Measurements from ENCODE around the gene MT2A. TPM values are rescaled to one million over a fixed set of nuclear protein-coding genes. Genes with fewer than 3 reads are reported as not detected.

Gene MT2A
- total and polyA plus RNA-seq, 7 donors = 37.5 to 968 (median 161) TPM

DNA sequence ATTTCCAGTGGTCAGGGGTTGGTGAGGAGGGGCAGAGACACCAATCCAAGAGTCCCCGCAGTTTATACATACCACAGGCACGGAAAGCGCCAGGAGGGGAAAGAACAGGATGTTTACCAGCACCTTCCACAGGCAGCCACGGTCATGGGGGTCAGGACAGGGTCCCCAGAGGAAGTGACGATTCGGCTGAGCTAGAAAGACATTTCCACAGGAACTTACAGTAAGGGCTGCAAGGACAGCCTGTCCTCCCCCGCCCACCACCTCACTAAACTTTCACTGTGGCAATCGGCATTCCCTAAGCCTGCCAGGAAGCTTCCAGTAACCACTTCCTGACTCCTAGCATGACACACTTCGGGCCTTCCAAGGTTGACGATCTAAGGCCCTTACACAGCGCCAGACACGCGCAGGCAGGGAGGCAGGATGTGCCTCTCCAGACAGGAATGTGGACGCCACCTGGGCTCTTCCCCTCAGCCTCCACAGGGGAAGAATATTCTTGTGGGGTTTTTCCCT lies 1.2 kb upstream of the MT2A start:
- Histone ChIP-seq H3K36me3 (no peaks in the 10 kb centered on the region), H3K27ac (peak overlapping the region; percentile 86 to 93 (median 89)), H3K27me3 (no peaks in the 10 kb centered on the region), H3K9me3 (no peaks in the 10 kb centered on the region), H3K4me3 (no peak overlapping the region), H3K4me1 (peaks cover 0 to 44% (median 44%) of the 10 kb centered on the region in 4 donors)
- peak; percentile 95 for DNase-seq
- WGBS, 2 donors = 67 to 82% methylated on average over 14 of the region's 14 CpGs
- peak; percentile 76 to 96 (median 90) for TF ChIP-seq EP300 (IDR thresholded peaks at IDR 0.05)
- TF ChIP-seq POLR2AphosphoS5 (IDR thresholded peaks at IDR 0.05) = peak; percentile 78 to 97 (median 86)
- TF ChIP-seq POLR2A (IDR thresholded peaks at IDR 0.05) = no peak
- TF ChIP-seq, protein P1, sequence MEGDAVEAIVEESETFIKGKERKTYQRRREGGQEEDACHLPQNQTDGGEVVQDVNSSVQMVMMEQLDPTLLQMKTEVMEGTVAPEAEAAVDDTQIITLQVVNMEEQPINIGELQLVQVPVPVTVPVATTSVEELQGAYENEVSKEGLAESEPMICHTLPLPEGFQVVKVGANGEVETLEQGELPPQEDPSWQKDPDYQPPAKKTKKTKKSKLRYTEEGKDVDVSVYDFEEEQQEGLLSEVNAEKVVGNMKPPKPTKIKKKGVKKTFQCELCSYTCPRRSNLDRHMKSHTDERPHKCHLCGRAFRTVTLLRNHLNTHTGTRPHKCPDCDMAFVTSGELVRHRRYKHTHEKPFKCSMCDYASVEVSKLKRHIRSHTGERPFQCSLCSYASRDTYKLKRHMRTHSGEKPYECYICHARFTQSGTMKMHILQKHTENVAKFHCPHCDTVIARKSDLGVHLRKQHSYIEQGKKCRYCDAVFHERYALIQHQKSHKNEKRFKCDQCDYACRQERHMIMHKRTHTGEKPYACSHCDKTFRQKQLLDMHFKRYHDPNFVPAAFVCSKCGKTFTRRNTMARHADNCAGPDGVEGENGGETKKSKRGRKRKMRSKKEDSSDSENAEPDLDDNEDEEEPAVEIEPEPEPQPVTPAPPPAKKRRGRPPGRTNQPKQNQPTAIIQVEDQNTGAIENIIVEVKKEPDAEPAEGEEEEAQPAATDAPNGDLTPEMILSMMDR (IDR thresholded peaks at IDR 0.05) = no peak
- intact Hi-C loops (cut with DNase I) = loop anchor here (5.0 to 10.0 kb wide), 3 partner anchors 35 to 328 kb away; partner anchors contain the start of genes AMFR and HERPUD1

DNA sequence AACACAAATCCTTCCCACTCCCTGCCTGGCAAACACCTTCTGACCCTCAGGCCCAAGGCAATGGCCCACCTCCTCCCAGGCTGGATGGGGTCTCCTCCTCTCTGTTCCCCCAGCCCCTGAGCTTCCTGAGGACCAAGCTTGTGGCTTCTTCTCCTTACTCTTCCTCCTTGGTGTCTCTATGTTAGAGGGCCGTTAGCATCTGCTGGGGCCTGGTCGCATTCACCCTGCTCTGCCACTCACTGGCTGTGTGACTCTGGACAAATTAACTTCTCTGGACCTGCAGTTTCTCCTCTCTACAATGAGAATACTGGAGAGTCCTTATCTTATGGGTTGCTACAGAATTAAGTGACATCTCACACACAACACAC lies 725 bp upstream of the MT2A start:
- TF ChIP-seq EP300 (IDR thresholded peaks at IDR 0.05) = no peak
- no peak for TF ChIP-seq POLR2A (IDR thresholded peaks at IDR 0.05)
- TF ChIP-seq, protein P1 (IDR thresholded peaks at IDR 0.05) = no peak
- TF ChIP-seq POLR2AphosphoS5 (IDR thresholded peaks at IDR 0.05) = no peak
- intact Hi-C loops (cut with DNase I) = loop anchor here (1.0 to 10.0 kb wide), 5 partner anchors 18 to 327 kb away; partner anchors contain the start of genes AMFR, HERPUD1, MT1E and MT1X
- peak overlapping the region in 3 of 4 donors; percentile 47 to 62 (median 59) for H3K4me3 ChIP-seq
- 73 to 80% methylated on average over 2 of the region's 2 CpGs for whole genome bisulfite sequencing, 2 donors
- peaks cover 0 to 44% (median 44%) of the 10 kb centered on the region in 4 donors for H3K4me1 ChIP-seq
- no peaks in the 10 kb centered on the region for H3K9me3 ChIP-seq
- H3K36me3 ChIP-seq = no peaks in the 10 kb centered on the region
- no peaks in the 10 kb centered on the region for H3K27me3 ChIP-seq
- peak overlapping the region; percentile 86 to 93 (median 89) for H3K27ac ChIP-seq
- no peak for DNase-seq

DNA sequence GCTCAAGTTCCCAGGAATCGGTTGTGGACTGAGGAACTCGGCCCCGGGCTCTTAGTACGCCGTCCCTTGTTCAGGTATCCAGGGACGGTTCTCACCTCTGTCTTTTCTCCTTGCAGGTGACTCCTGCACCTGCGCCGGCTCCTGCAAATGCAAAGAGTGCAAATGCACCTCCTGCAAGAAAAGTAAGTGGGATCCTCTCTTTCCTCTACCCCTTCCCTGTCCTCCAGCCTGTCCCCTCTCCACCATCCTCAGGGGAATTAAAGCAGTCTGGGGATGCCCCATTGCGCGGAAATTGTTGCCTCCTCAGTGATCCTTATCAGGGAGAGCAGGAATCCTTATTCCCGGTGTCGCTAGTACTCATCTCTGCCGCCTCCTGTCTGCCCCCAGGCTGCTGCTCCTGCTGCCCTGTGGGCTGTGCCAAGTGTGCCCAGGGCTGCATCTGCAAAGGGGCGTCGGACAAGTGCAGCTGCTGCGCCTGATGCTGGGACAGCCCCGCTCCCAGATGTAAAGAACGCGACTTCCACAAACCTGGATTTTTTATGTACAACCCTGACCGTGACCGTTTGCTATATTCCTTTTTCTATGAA lies 585 bp downstream of the MT2A start:
- TF ChIP-seq EP300 (IDR thresholded peaks at IDR 0.05) = no peak
- TF ChIP-seq, protein P1 (IDR thresholded peaks at IDR 0.05) = peak in 1 of 4 experiments; percentile 7
- TF ChIP-seq POLR2A (IDR thresholded peaks at IDR 0.05) = no peak
- H3K27me3 ChIP-seq = no peaks in the 10 kb centered on the region
- 0% methylated on average over 21 of the region's 21 CpGs for WGBS, 2 donors
- intact Hi-C loops (cut with DNase I) = loop anchor here (1.0 to 10.0 kb wide), 5 partner anchors 16 to 326 kb away; partner anchors contain the start of genes AMFR, HERPUD1, MT1E and MT1X
- H3K4me1 ChIP-seq = peaks cover 0 to 44% (median 44%) of the 10 kb centered on the region in 4 donors
- H3K4me3 ChIP-seq = peak overlapping the region; percentile 47 to 62 (median 54)
- no peaks in the 10 kb centered on the region for H3K36me3 ChIP-seq
- peak overlapping the region; percentile 86 to 93 (median 89) for H3K27ac ChIP-seq
- no peak for DNase-seq
- no peaks in the 10 kb centered on the region for H3K9me3 ChIP-seq

DNA sequence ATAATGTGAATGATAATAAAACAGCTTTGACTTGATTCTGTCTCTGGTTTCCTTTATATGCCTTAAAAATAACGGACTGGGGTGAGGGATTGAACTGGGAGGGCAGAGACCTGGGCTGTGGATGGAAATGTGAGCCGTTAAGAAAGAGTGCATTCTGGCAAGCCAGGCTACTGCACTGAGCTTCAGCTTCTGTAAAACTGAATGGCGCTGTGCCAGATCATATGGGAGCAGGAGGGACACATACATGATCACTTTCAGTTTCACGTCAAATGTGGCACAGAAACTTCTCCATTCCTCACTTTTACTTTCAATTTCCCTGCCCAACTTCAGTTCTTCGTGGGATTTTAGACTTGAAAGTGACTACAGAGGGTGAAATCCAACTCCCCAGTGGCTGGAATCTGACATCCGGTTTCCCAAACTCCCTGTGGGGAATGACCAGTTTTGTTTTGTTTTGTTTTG lies 1.1 kb downstream of the MT2A start:
- Histone ChIP-seq H3K27ac (peak overlapping the region; percentile 86 to 93 (median 89)), H3K4me3 (peak overlapping the region; percentile 47 to 62 (median 54)), H3K9me3 (no peaks in the 10 kb centered on the region), H3K4me1 (peaks cover 0 to 44% (median 44%) of the 10 kb centered on the region in 4 donors), H3K27me3 (no peaks in the 10 kb centered on the region), H3K36me3 (no peaks in the 10 kb centered on the region)
- WGBS, 2 donors = 1% methylated on average over 6 of the region's 6 CpGs
- TF ChIP-seq EP300 (IDR thresholded peaks at IDR 0.05) (peak in 1 of 4 donors; percentile 9), POLR2AphosphoS5 (IDR thresholded peaks at IDR 0.05) (peak in 3 of 4 donors; percentile 57 to 66 (median 66)), POLR2A (IDR thresholded peaks at IDR 0.05) (no peak)
- TF ChIP-seq, protein P1 (IDR thresholded peaks at IDR 0.05) = no peak
- intact Hi-C loops (cut with DNase I) = loop anchor here (5.0 to 10.0 kb wide), 3 partner anchors 33 to 325 kb away; partner anchors contain the start of genes AMFR and HERPUD1
- peak; percentile 89 for DNase-seq

Measured in sigmoid colon (tissue), 7 donors.